COR-L47 (cell line): Measurements from ENCODE around the gene VENTX.

Experiments used
- DNase-seq: peaks from one replicate; lab custom pipeline; 2025; lab: John Stamatoyannopoulos, UW

VENTX gene

GRCh38 chr10:133235265-133235855, 2.3 kb upstream of the VENTX start:
- no peak for DNase-seq

GRCh38 chr10:133235932-133236331, 1.7 kb upstream of the VENTX start:
- no peak for DNase-seq

- no peak for DNase-seq
Observed at GRCh38 chr10:133236401-133237240, 1.0 kb upstream of the VENTX start.

- no peak for DNase-seq
Observed at GRCh38 chr10:133237241-133237587, 441 bp upstream of the VENTX start.

- no peak for DNase-seq
Observed at GRCh38 chr10:133238466-133238804, 780 bp downstream of the VENTX start.

- DNase-seq: no peak
Observed at GRCh38 chr10:133239990-133240389, 2.3 kb downstream of the VENTX start.

- no peak for DNase-seq
Observed at GRCh38 chr10:133241501-133242205, 4.0 kb downstream of the VENTX start.

GRCh38 chr10:133242611-133243356, 5.1 kb downstream of the VENTX start:
- DNase-seq: no peak

- DNase-seq: no peak
Observed at GRCh38 chr10:133243593-133243992, 5.9 kb downstream of the VENTX start.

- no peak for DNase-seq
Observed at GRCh38 chr10:133245439-133246235, 8.0 kb downstream of the VENTX start.

GRCh38 chr10:133246236-133246626, 8.6 kb downstream of the VENTX start:
- DNase-seq: no peak

GRCh38 chr10:133247681-133248333, 10.2 kb downstream of the VENTX start:
- DNase-seq: no peak

- no peak for DNase-seq
Observed at GRCh38 chr10:133248334-133248715, 10.7 kb downstream of the VENTX start.

GRCh38 chr10:133249094-133249780, 11.6 kb downstream of the VENTX start:
- no peak for DNase-seq

GRCh38 chr10:133249975-133250754, 12.5 kb downstream of the VENTX start:
- DNase-seq: no peak

GRCh38 chr10:133251388-133252222, 13.9 kb downstream of the VENTX start:
- no peak for DNase-seq

- DNase-seq: no peak
Observed at GRCh38 chr10:133252223-133252552, 14.5 kb downstream of the VENTX start.

GRCh38 chr10:133253361-133253955, 15.8 kb downstream of the VENTX start:
- no peak for DNase-seq
